GM20431 (cell line): ENCODE measurements around the gene CSRNP2.

ENCODE experiments used
- in situ Hi-C: fragments of 300-500 bp; cut with MseI, MboI; formaldehyde crosslinking; loops from one replicate; pipeline ENCODE4 v1.15.0; 2020; ENCODE audit warnings: low sequenced_read_pairs; ENCODE audit not compliant: unreplicated experiment

CSRNP2 gene, protein sequence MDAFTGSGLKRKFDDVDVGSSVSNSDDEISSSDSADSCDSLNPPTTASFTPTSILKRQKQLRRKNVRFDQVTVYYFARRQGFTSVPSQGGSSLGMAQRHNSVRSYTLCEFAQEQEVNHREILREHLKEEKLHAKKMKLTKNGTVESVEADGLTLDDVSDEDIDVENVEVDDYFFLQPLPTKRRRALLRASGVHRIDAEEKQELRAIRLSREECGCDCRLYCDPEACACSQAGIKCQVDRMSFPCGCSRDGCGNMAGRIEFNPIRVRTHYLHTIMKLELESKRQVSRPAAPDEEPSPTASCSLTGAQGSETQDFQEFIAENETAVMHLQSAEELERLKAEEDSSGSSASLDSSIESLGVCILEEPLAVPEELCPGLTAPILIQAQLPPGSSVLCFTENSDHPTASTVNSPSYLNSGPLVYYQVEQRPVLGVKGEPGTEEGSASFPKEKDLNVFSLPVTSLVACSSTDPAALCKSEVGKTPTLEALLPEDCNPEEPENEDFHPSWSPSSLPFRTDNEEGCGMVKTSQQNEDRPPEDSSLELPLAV

GRCh38 chr12:51083126-51083833 is at the start of gene CSRNP2:
Gene CSRNP2 (minus strand): TSS chr12:51083596. CDS start chr12:51076561, 7,035 bp downstream.
- in situ Hi-C loops, result no loop called here

DNA sequence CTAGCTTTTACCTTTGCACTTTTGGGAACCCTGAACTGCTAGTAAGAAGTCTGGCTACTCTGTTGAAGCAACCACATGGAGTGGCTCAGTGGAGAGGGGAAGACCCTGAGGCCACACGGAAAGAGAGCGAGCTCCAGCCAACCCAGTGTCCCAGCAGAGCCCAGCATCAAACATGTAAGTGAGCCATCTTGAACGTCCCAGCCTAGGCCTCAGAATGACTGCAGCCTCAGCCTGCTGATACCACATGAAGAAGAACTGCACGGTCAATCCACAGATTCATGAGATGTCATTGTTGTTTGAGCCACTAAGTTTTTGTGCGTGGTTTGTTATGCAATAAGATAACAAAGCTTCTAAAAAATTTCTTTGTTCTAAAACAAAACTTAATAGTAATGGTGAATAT is 49.3 kb upstream of the CSRNP2 start:
- in situ Hi-C loops, result no loop called here

DNA sequence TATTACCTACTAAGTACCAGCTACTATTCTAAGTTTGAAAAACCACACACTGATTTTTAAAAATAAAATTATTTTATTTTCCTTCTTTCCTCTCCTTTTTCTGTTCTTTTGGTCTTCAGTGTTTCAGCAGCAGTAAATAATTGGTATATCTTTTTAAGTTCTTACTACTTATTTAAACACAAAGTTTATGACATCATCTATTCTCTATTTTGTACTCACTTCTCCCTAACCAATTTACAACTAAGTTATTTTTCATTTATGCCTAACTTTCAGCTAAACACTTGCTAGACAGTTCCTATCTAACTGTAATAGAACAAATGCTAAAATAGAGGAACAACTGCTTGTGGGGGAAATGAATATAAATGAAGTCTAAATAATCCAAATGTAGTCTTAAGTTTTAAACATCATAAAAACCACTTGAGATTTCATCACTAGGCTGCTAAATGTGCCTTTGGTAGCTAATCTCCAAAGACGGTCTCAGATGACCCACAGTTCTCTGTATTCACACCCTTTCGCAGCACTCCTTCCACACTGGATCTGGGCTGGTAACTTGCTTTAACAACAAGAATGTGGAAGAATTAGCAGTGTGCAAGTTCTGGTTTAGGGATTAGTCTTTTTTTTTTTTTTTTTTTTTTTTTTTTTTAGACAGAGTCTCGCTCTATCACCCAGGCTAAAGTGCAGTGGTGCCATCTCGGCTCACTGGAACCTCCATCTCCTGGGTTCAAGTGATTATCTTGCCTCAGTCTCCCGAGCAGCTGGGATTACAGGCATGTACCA is 48.5 kb upstream of the CSRNP2 start:
- in situ Hi-C loops, result no loop called here

- in situ Hi-C loops, result no loop called here
Measured at GRCh38 chr12:51128919-51129318, 45.5 kb upstream of the CSRNP2 start.

- in situ Hi-C loops, result no loop called here
Measured at GRCh38 chr12:51127050-51127729, 43.8 kb upstream of the CSRNP2 start.

DNA sequence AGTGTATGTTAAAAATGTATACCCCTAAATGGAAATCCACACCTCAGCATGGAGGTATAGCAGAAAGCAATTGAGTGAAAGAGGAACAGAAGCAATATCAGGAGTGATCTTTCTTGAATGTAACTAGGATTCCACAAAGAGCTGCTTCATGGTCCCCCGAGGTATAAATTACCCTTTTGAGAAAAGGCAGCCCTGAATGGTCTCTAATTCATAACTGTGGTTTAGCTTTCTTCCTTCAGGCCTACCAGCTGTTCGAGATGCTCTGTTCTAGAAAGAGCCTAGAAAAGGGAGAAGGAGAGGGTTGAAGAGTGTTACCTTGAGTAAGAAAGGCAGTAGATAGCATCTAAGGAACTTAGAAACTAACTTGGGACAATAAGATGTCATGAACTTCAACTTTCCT is 42.9 kb upstream of the CSRNP2 start:
- in situ Hi-C loops, result no loop called here

- in situ Hi-C loops, result no loop called here
Measured at GRCh38 chr12:51124504-51124903, 41.1 kb upstream of the CSRNP2 start.

- in situ Hi-C loops, result no loop called here
Measured at GRCh38 chr12:51122844-51123243, 39.4 kb upstream of the CSRNP2 start.

- in situ Hi-C loops, result no loop called here
Measured at GRCh38 chr12:51118706-51119105, 35.3 kb upstream of the CSRNP2 start.

- in situ Hi-C loops, result no loop called here
Measured at GRCh38 chr12:51115533-51115932, 32.1 kb upstream of the CSRNP2 start.

DNA sequence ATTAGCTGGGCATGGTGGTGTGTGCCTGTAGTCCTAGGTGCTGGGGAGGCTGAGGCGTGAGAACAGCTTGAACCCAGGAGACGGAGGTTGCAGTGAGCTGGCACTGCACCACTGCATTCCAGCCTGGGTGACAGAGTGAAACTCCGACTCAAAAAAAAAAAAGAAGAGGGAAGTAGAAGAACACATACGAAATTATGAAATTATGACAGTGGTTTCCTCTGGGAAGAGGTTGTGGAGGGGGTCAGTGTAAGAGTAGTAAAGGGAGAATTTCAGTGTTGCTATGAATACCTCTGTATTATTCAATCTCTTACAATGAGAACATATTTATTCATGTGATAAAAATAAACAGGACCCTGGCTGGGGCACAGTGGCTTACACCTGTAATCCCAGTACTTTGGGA is 24.7 kb upstream of the CSRNP2 start:
- in situ Hi-C loops, result no loop called here

- in situ Hi-C loops, result no loop called here
Measured at GRCh38 chr12:51103977-51104376, 20.6 kb upstream of the CSRNP2 start.

DNA sequence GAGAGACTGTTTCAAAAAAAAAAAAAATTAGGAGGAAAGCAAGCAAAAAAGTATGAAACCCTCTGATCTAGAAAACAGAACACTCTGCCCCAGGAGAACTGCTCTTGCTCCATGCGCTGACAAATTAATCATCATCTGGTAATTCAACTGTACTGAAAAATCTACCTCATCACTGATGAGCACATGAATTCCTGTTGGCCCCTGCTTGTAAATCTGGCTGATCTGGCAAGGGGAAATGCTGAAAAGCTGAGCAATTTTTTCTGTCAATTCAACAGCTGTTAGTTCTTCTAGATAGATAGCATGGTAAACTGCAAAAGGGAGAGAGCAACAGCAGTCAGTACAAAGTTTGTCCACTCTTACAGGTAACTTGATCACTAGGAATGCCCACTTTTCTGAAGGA is 15.2 kb upstream of the CSRNP2 start:
- in situ Hi-C loops, result no loop called here

DNA sequence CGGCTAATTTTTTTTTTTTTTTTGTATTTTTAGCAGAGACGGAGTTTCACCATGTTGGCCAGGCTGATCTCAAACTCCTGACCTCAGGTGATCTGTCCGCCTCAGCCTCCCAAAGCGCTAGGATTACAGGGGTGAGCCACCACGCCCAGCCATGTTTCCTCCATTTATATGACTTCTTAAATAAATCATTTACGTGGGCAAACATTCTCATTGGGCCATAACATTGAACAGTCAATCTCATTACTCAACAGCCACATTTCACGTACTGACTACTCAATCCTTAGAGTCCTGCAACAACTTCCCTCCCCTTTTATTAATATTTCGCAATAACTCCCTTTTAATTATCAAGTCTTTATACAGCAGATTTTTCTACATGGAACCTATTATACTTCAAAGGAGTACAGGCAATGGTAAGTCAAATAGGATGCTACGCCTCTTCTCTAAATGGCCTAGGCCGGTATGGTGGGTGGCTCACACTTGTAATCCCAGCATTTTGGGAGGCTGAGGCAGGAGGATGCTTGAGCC is 7.4 kb upstream of the CSRNP2 start:
- in situ Hi-C loops, result no loop called here

DNA sequence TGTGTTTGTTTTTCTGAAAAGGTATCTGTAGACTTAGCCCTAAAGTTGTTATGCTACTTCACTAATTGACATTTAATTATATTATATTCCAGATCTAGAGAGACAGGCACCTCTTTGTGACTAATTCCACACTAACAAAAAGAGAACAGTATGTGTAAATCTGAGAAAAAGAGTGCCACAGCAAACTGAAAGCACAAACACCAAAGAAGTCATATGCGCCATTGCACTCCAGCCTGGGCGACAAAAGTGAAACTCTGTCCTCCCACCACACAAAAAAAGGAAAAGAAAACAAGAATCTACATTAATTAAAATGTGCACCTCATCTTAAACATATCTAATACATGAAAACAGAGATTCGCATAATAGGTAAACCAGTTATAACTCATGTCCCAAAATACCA is 4.4 kb upstream of the CSRNP2 start:
- in situ Hi-C loops, result no loop called here

DNA sequence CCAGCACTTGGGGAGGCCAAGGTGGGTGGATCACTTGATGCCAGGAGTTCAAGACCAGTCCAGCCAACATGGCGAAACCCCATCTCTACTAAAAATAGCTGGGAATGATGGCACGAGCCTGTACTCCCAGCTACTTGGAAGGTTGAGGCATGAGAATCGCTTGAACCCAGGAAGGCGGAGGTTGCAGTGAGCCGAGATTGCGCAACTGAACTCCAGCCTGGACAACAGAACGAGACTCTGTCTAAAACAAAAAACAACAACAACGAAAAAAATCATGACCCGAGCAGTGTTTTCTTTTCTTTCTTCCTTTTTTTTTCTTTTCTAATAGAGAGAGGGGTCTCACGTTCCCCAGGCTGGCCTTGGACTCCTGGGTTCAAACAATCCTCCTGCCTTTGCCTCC is 3.5 kb upstream of the CSRNP2 start:
- in situ Hi-C loops, result no loop called here

DNA sequence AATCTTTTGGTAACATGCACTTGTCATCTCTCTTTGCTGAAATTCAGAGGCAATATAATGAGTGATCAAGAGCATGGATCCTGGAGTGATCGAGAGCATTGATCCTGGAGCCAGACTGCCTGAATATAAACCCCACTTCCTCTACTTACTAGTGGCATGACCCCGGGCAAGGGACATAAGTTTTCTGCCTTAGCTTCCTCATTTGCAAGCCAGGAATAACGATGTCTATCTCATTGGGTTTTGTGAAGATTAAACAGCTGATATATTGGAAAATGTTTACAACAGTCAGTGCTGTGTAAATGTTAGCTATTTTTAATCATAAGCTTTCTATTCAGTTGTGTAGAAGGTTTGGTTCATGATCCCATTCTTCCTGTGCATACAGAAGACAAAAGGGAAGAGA is 2.4 kb upstream of the CSRNP2 start:
- in situ Hi-C loops, result no loop called here

- in situ Hi-C loops, result no loop called here
Measured at GRCh38 chr12:51082561-51083125, 753 bp downstream of the CSRNP2 start.

DNA sequence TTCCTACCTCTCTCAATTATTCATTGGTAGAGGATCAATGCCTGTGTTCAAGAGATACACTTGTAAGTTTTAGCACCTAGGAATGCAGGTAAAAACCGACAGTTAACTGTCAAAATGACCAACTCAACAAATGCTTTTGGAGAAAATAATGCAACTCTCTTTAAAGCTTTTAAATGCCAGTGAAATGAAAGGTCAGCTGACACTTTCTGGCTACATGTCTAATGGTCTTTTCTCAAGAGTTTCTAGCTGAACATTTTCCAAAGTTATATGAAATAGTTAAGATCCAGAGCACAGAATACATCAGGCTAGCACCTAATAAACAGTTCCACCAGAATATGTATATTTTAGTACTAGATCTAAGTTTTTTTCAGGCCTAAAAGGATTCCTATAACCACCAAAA is 2.0 kb downstream of the CSRNP2 start:
- in situ Hi-C loops, result no loop called here
